Panc1 (cell line): Measurements from ENCODE around the gene GRPR. TPM values are rescaled to one million over a fixed set of nuclear protein-coding genes. Genes with fewer than 3 reads are reported as not detected.

ENCODE experiments used
- ATAC-seq: fragments of 200-7000 bp; cut with Tn5 transposase; 2 replicates; pipeline ENCODE4 v1.9.1; 2020; ENCODE audit warnings: mild to moderate bottlenecking, moderate library complexity
- BruUV-seq: library from RNA; stranded (reverse); fragments of 400-500 nt; replicated peaks from 2 replicates; lab custom pipeline; 2021; lab: Mats Ljungman, UMichigan
- CTCF ChIA-PET: fragments of 300-600 bp; sonication (Branson Sonifier 250); formaldehyde crosslinking; loops from one replicate; lab custom pipeline; 2022; ENCODE audit warnings: antibody characterized with exemption; lab: Charles Lee
- POLR2A ChIA-PET: fragments of 300-600 bp; sonication (Branson Sonifier 250); formaldehyde crosslinking; loops from one replicate; lab custom pipeline; 2022; ENCODE audit warnings: antibody characterized with exemption; lab: Charles Lee
- DNase-seq: peaks from one replicate; pipeline ENCODE4 v3.0.0-alpha.2; 2010; ENCODE audit warnings: low read depth, low spot score
- H3K27ac ChIP-seq: 2 replicates; pipeline ENCODE4 v1.5.1; 2011; ENCODE audit warnings: mild to moderate bottlenecking, low read length, inconsistent platforms
- H3K27me3 ChIP-seq: fragments of 200-500 bp; sonication (Bioruptor generic); 2 replicates; pipeline ENCODE4 v1.6.0; 2014; ENCODE audit warnings: low read length, inconsistent platforms; ENCODE audit not compliant: control insufficient read depth, insufficient read depth
- H3K36me3 ChIP-seq: fragments of 200-500 bp; sonication (Bioruptor generic); 2 replicates; pipeline ENCODE4 v1.5.1; 2014; ENCODE audit warnings: inconsistent platforms, mild to moderate bottlenecking, low read length, moderate library complexity; ENCODE audit not compliant: control insufficient read depth, insufficient read depth
- H3K4me1 ChIP-seq: 2 replicates; pipeline ENCODE4 v1.5.1; 2011; ENCODE audit warnings: inconsistent platforms, mild to moderate bottlenecking, low read length, moderate library complexity; ENCODE audit not compliant: control insufficient read depth, insufficient read depth
- H3K4me3 ChIP-seq, 2 experiments: 2 replicates each; pipeline ENCODE4 v1.5.1; 2011 to 2012; ENCODE audit warnings: low read depth in 2 of 2, low read length in 2 of 2, mild to moderate bottlenecking in 2 of 2, inconsistent platforms in 1 of 2, moderate library complexity in 1 of 2
- H3K9me3 ChIP-seq: fragments of 200-500 bp; sonication (Bioruptor generic); 2 replicates; pipeline ENCODE4 v1.5.1; 2014; ENCODE audit warnings: low read depth, mild to moderate bottlenecking, inconsistent platforms, low read length, moderate library complexity; ENCODE audit not compliant: control insufficient read depth, insufficient read depth
- POLR2AphosphoS5 ChIP-seq: IDR thresholded peaks from 2 replicates; pipeline ENCODE4 v1.6.1; 2012; ENCODE audit warnings: mild to moderate bottlenecking, low read depth, low read length, moderate library complexity
- REST ChIP-seq, 2 experiments: IDR thresholded peaks; 2 replicates each; pipeline ENCODE4 v1.6.1; 2011 to 2012; ENCODE audit warnings: low read depth in 2 of 2, control low read depth in 1 of 2, low read length in 1 of 2, mild to moderate bottlenecking in 1 of 2, moderate library complexity in 1 of 2; ENCODE audit not compliant: insufficient read depth in 1 of 2
- SIN3A ChIP-seq: IDR thresholded peaks from 2 replicates; pipeline ENCODE4 v1.6.1; 2012; ENCODE audit warnings: low read depth, mild to moderate bottlenecking, low read length, moderate library complexity, borderline replicate concordance; ENCODE audit not compliant: insufficient read depth
- TCF7L2 ChIP-seq: IDR thresholded peaks from 2 replicates; pipeline ENCODE4 v1.6.1; 2011; ENCODE audit warnings: mild to moderate bottlenecking, low read depth, low read length, inconsistent platforms
- in situ Hi-C: cut with HindIII; loops from 2 replicates; pipeline ENCODE4 v1.10.0; 2016; ENCODE audit warnings: low sequenced_read_pairs, low pct_unique_long_range_greater_than_20kb
- intact Hi-C: fragments of 100-400 bp; cut with micrococcal nuclease; formaldehyde crosslinking; loops from one replicate; pipeline ENCODE4 v1.10.0; 2022; ENCODE audit not compliant: unreplicated experiment
- total RNA-seq: library from RNA; stranded (reverse); gene quantifications from one replicate; pipeline ENCODE4 v1.2.1, GENCODE V29; 2021; ENCODE audit not compliant: unreplicated experiment
- TF ChIP-seq, protein P1 (sequence below): fragments of 450-650 bp; IDR thresholded peaks from 2 replicates; pipeline ENCODE4 v1.5.1; 2017; ENCODE audit warnings: mild to moderate bottlenecking

Gene GRPR
- total RNA-seq, 1 experiment from 2014 or later: not detected

- DNase-seq (no peak), ATAC-seq (no peak)
- no peak for TF ChIP-seq TCF7L2
- TF ChIP-seq REST (IDR thresholded peaks at IDR 0.05; ENCODE audit: insufficient read depth in 1 of 2, low read depth in 2 of 2, low read length in 1 of 2): no peak
- TF ChIP-seq, protein P1, sequence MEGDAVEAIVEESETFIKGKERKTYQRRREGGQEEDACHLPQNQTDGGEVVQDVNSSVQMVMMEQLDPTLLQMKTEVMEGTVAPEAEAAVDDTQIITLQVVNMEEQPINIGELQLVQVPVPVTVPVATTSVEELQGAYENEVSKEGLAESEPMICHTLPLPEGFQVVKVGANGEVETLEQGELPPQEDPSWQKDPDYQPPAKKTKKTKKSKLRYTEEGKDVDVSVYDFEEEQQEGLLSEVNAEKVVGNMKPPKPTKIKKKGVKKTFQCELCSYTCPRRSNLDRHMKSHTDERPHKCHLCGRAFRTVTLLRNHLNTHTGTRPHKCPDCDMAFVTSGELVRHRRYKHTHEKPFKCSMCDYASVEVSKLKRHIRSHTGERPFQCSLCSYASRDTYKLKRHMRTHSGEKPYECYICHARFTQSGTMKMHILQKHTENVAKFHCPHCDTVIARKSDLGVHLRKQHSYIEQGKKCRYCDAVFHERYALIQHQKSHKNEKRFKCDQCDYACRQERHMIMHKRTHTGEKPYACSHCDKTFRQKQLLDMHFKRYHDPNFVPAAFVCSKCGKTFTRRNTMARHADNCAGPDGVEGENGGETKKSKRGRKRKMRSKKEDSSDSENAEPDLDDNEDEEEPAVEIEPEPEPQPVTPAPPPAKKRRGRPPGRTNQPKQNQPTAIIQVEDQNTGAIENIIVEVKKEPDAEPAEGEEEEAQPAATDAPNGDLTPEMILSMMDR: no peak
- TF ChIP-seq POLR2AphosphoS5: no peak
- TF ChIP-seq SIN3A: no peak
- Histone ChIP-seq H3K27me3 (no peaks in the 10 kb centered on the region), H3K27ac (no peak overlapping the region), H3K4me1 (no peaks in the 10 kb centered on the region), H3K36me3 (no peaks in the 10 kb centered on the region), H3K4me3 (no peak overlapping the region), H3K9me3 (no peaks in the 10 kb centered on the region)
- intact Hi-C loops (no loop called here), in situ Hi-C loops (no loop called here)
- ChIA-PET POLR2A (no interaction called here), CTCF (no interaction called here)
- BruUV-seq: no TSS peak
Measured at GRCh38 chrX:16114611-16115010, 8.8 kb upstream of the GRPR start.

GRCh38 chrX:16119353-16120220 is 3.8 kb upstream of the GRPR start:
- Histone ChIP-seq H3K4me1 (no peaks in the 10 kb centered on the region), H3K27me3 (no peaks in the 10 kb centered on the region), H3K27ac (no peak overlapping the region), H3K9me3 (no peaks in the 10 kb centered on the region), H3K36me3 (no peaks in the 10 kb centered on the region), H3K4me3 (no peak overlapping the region)
- TF ChIP-seq, protein P1: no peak
- TF ChIP-seq REST (IDR thresholded peaks at IDR 0.05; ENCODE audit: insufficient read depth in 1 of 2, low read depth in 2 of 2, low read length in 1 of 2) (no peak), POLR2AphosphoS5 (no peak), SIN3A (no peak), TCF7L2 (no peak)
- DNase-seq: no peak
- no peak for ATAC-seq
- BruUV-seq: no TSS peak
- ChIA-PET POLR2A (no interaction called here), CTCF (no interaction called here)
- intact Hi-C loops: loop anchor here (10.0 kb wide), 1 partner anchor 575 kb away; no protein-coding TSS in a partner anchor
- in situ Hi-C loops: no loop called here
